ENCODE measurements around the gene CCDC50. TPM values are rescaled to one million over a fixed set of nuclear protein-coding genes. Genes with fewer than 3 reads are reported as not detected.

Gene CCDC50
- total RNA-seq, 4 donors from 2014 or later: 68.1 to 201 (median 106) TPM

- no peak overlapping the region for H3K27ac ChIP-seq
- H3K4me1 ChIP-seq: no peaks in the 10 kb centered on the region
- H3K36me3 ChIP-seq: no peaks in the 10 kb centered on the region
- no peak for DNase-seq
- no peak overlapping the region for H3K4me3 ChIP-seq
- TF ChIP-seq POLR2A (IDR thresholded peaks at IDR 0.05): no peak
- no peak for TF ChIP-seq CTCF (IDR thresholded peaks at IDR 0.05)
- H3K9me3 ChIP-seq: no peaks in the 10 kb centered on the region
- H3K27me3 ChIP-seq: no peaks in the 10 kb centered on the region
These were observed 103.0 kb downstream of the CCDC50 start for GRCh38 chr3:191432162-191432561.

GRCh38 chr3:191434024-191434423, 104.8 kb downstream of the CCDC50 start:
- no peak for TF ChIP-seq CTCF (IDR thresholded peaks at IDR 0.05)
- TF ChIP-seq POLR2A (IDR thresholded peaks at IDR 0.05): no peak
- H3K27me3 ChIP-seq: no peaks in the 10 kb centered on the region
- H3K27ac ChIP-seq: no peak overlapping the region
- no peaks in the 10 kb centered on the region for H3K36me3 ChIP-seq
- H3K9me3 ChIP-seq: no peaks in the 10 kb centered on the region
- H3K4me1 ChIP-seq: no peaks in the 10 kb centered on the region
- no peak overlapping the region for H3K4me3 ChIP-seq
- no peak for DNase-seq

GRCh38 chr3:191435981-191436380, 106.8 kb downstream of the CCDC50 start:
- DNase-seq: no peak
- Histone ChIP-seq H3K9me3 (no peaks in the 10 kb centered on the region), H3K27me3 (no peaks in the 10 kb centered on the region), H3K4me1 (no peaks in the 10 kb centered on the region), H3K4me3 (no peak overlapping the region), H3K27ac (no peak overlapping the region), H3K36me3 (no peaks in the 10 kb centered on the region)
- TF ChIP-seq CTCF (IDR thresholded peaks at IDR 0.05) (no peak), POLR2A (IDR thresholded peaks at IDR 0.05) (no peak)

- H3K36me3 ChIP-seq: no peaks in the 10 kb centered on the region
- no peaks in the 10 kb centered on the region for H3K9me3 ChIP-seq
- no peaks in the 10 kb centered on the region for H3K4me1 ChIP-seq
- no peak for DNase-seq
- no peak overlapping the region for H3K4me3 ChIP-seq
- no peak overlapping the region for H3K27ac ChIP-seq
- no peaks in the 10 kb centered on the region for H3K27me3 ChIP-seq
- TF ChIP-seq POLR2A (IDR thresholded peaks at IDR 0.05) (no peak), CTCF (IDR thresholded peaks at IDR 0.05) (no peak)
These were observed 109.1 kb downstream of the CCDC50 start for GRCh38 chr3:191438150-191438814.

- H3K4me1 ChIP-seq: no peaks in the 10 kb centered on the region
- no peak overlapping the region for H3K4me3 ChIP-seq
- no peak overlapping the region for H3K27ac ChIP-seq
- DNase-seq: no peak
- no peaks in the 10 kb centered on the region for H3K9me3 ChIP-seq
- no peak for TF ChIP-seq POLR2A (IDR thresholded peaks at IDR 0.05)
- TF ChIP-seq CTCF (IDR thresholded peaks at IDR 0.05): no peak
- no peaks in the 10 kb centered on the region for H3K27me3 ChIP-seq
- H3K36me3 ChIP-seq: no peaks in the 10 kb centered on the region
These were observed 111.3 kb downstream of the CCDC50 start for GRCh38 chr3:191440532-191440931.

- DNase-seq: no peak
- no peaks in the 10 kb centered on the region for H3K4me1 ChIP-seq
- H3K9me3 ChIP-seq: no peaks in the 10 kb centered on the region
- no peak overlapping the region for H3K27ac ChIP-seq
- TF ChIP-seq POLR2A (IDR thresholded peaks at IDR 0.05): no peak
- no peak for TF ChIP-seq CTCF (IDR thresholded peaks at IDR 0.05)
- no peaks in the 10 kb centered on the region for H3K27me3 ChIP-seq
- H3K36me3 ChIP-seq: no peaks in the 10 kb centered on the region
- no peak overlapping the region for H3K4me3 ChIP-seq
These were observed 112.5 kb downstream of the CCDC50 start for GRCh38 chr3:191441687-191442086.
